HFFc6 (cell line): ENCODE measurements around the gene CCL20. TPM values are rescaled to one million over a fixed set of nuclear protein-coding genes. Genes with fewer than 3 reads are reported as not detected.
A peak's percentile ranks its signal among the peaks of the same experiment; 100 is the strongest.

Source experiments
- DNase-seq: peaks from one replicate; pipeline ENCODE4 v3.0.0-alpha.2; 2018
- H3K27ac Mint-ChIP-seq: 2 replicates; pipeline ENCODE4 v1.8.0; 2020; ENCODE audit warnings: mild to moderate bottlenecking, mixed read lengths
- H3K27me3 Mint-ChIP-seq: 2 replicates; pipeline ENCODE4 v1.8.0; 2021; ENCODE audit warnings: mild to moderate bottlenecking, moderate library complexity, mixed read lengths; ENCODE audit not compliant: insufficient read depth
- H3K36me3 Mint-ChIP-seq: 2 replicates; pipeline ENCODE4 v1.8.0; 2021; ENCODE audit warnings: low read depth, mixed read lengths
- H3K4me1 Mint-ChIP-seq: 2 replicates; pipeline ENCODE4 v1.8.0; 2020; ENCODE audit warnings: low read depth, mixed read lengths
- H3K4me3 Mint-ChIP-seq: 2 replicates; pipeline ENCODE4 v1.8.0; 2020; ENCODE audit warnings: mild to moderate bottlenecking, moderate library complexity, mixed read lengths
- H3K9me3 Mint-ChIP-seq: 2 replicates; pipeline ENCODE4 v1.8.0; 2020; ENCODE audit warnings: mild to moderate bottlenecking, mixed read lengths
- total RNA-seq, 6 experiments: library from RNA; stranded (reverse); fragmentation: NEBNext Ultra II Directional; extraction: Animal tissue kit (Norgen Biotek cat#: 25700); gene quantifications; 2 replicates in 1 of 6; 3 replicates in 5 of 6; pipeline ENCODE4 v1.2.3, GENCODE V29; 2021
- TF ChIP-seq, protein P1 (sequence below): fragments of 200-600 bp; sonication (generic); IDR thresholded peaks from 2 replicates; pipeline ENCODE4 v1.5.0; 2021; ENCODE audit warnings: antibody characterized with exemption, mild to moderate bottlenecking

CCL20 gene
- total RNA-seq, 6 experiments from 2014 or later = not detected

DNA sequence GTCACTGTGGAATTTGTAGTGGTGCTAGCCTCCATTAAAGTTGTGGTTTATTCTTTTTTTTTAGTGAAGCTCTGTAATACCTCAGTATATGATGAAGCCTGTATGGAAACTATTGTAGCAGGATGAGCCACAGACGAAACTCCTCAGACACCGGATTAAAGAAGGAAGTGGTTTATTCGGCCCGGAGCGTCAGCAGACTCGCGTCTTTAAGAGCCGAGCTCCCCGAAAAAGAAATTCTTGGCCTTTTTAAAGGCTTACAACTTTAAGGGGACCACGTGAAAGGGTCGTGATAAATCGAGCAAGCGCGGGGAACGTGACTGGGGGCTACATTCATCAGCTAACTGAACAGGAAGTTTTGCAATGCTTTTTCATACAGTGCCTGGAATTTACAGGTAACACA is 8.1 kb upstream of the CCL20 start:
- peak overlapping the region; percentile 67; the same call in 1 of the 2 replicates for H3K27ac Mint-ChIP-seq
- peak overlapping the region; percentile 68; the same call in 1 of the 2 replicates for H3K4me3 Mint-ChIP-seq
- peaks cover 5% of the 10 kb centered on the region; the same call in 1 of the 2 replicates for H3K36me3 Mint-ChIP-seq
- peaks cover 5% of the 10 kb centered on the region for H3K9me3 Mint-ChIP-seq
- TF ChIP-seq, protein P1, sequence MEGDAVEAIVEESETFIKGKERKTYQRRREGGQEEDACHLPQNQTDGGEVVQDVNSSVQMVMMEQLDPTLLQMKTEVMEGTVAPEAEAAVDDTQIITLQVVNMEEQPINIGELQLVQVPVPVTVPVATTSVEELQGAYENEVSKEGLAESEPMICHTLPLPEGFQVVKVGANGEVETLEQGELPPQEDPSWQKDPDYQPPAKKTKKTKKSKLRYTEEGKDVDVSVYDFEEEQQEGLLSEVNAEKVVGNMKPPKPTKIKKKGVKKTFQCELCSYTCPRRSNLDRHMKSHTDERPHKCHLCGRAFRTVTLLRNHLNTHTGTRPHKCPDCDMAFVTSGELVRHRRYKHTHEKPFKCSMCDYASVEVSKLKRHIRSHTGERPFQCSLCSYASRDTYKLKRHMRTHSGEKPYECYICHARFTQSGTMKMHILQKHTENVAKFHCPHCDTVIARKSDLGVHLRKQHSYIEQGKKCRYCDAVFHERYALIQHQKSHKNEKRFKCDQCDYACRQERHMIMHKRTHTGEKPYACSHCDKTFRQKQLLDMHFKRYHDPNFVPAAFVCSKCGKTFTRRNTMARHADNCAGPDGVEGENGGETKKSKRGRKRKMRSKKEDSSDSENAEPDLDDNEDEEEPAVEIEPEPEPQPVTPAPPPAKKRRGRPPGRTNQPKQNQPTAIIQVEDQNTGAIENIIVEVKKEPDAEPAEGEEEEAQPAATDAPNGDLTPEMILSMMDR = no peak
- no peak for DNase-seq
- peaks cover under 1% of the 10 kb centered on the region; the same call in 1 of the 2 replicates for H3K27me3 Mint-ChIP-seq
- H3K4me1 Mint-ChIP-seq = peaks cover 16% of the 10 kb centered on the region; the same call in 1 of the 2 replicates

GRCh38 chr2:227808936-227809335 is 4.7 kb upstream of the CCL20 start:
- H3K27ac Mint-ChIP-seq = no peak overlapping the region
- peaks cover 16% of the 10 kb centered on the region; the same call in 1 of the 2 replicates for H3K4me1 Mint-ChIP-seq
- H3K36me3 Mint-ChIP-seq = peaks cover 5% of the 10 kb centered on the region; the same call in 1 of the 2 replicates
- H3K9me3 Mint-ChIP-seq = peaks cover 5% of the 10 kb centered on the region
- TF ChIP-seq, protein P1 = peak; percentile 21; the same call in 1 of the 2 replicates
- peaks cover 3% of the 10 kb centered on the region; the same call in 1 of the 2 replicates for H3K27me3 Mint-ChIP-seq
- DNase-seq = no peak
- H3K4me3 Mint-ChIP-seq = no peak overlapping the region

DNA sequence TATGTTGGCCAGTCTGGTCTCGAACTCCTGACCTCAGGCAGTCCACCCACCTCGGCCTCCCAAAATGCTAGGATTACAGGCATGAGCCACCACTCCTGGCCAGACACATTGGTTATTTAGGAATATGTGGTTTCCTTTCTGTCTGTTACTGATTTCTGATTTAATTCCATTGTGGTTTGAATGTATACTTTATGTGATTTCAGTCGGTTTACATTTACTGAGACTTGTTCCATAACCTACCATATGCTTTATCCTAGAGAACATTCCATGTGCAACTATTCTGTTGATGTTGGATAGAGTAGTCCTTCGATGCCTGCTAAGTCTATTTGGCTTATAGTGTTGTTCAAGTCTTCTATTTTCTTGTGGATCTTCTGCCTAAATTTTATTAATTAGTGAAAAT is 1.6 kb upstream of the CCL20 start:
- peaks cover 5% of the 10 kb centered on the region for H3K4me1 Mint-ChIP-seq
- peaks cover 6% of the 10 kb centered on the region; the same call in 1 of the 2 replicates for H3K27me3 Mint-ChIP-seq
- no peaks in the 10 kb centered on the region for H3K36me3 Mint-ChIP-seq
- H3K27ac Mint-ChIP-seq = no peak overlapping the region
- no peak overlapping the region for H3K4me3 Mint-ChIP-seq
- H3K9me3 Mint-ChIP-seq = no peaks in the 10 kb centered on the region
- TF ChIP-seq, protein P1 = no peak
- no peak for DNase-seq

GRCh38 chr2:227813229-227813561 is 447 bp upstream of the CCL20 start:
- Mint-ChIP-seq H3K27me3 (peaks cover 6% of the 10 kb centered on the region; the same call in 1 of the 2 replicates), H3K27ac (no peak overlapping the region), H3K9me3 (no peaks in the 10 kb centered on the region), H3K4me3 (no peak overlapping the region), H3K36me3 (no peaks in the 10 kb centered on the region), H3K4me1 (peaks cover 17% of the 10 kb centered on the region)
- DNase-seq = no peak
- TF ChIP-seq, protein P1 = no peak

- Mint-ChIP-seq H3K27ac (no peak overlapping the region), H3K36me3 (no peaks in the 10 kb centered on the region), H3K4me3 (no peak overlapping the region), H3K27me3 (peaks cover 6% of the 10 kb centered on the region; the same call in 1 of the 2 replicates), H3K4me1 (peaks cover 31% of the 10 kb centered on the region), H3K9me3 (no peaks in the 10 kb centered on the region)
- DNase-seq = no peak
- TF ChIP-seq, protein P1 = no peak
Measured at GRCh38 chr2:227815066-227815465, 1.4 kb downstream of the CCL20 start.
